Measurements from ENCODE around the gene DOCK8.

- TF ChIP-seq CTCF (IDR thresholded peaks at IDR 0.05) (no peak), POLR2A (IDR thresholded peaks at IDR 0.05) (no peak)
Measured at GRCh38 chr9:366620-367019, 152.0 kb downstream of the DOCK8 start.

Data from uterus (tissue), 2 donors.